ENCODE measurements around the gene KSR1.

The KSR1 gene

GRCh38 chr17:27539794-27540317 is 83.6 kb downstream of the KSR1 start:
- DNase-seq = no peak

- no peak for DNase-seq
Measured at GRCh38 chr17:27540318-27541101, 84.3 kb downstream of the KSR1 start.

GRCh38 chr17:27541301-27542023 is 85.2 kb downstream of the KSR1 start:
- no peak for DNase-seq

- no peak for DNase-seq
Measured at GRCh38 chr17:27542841-27543463, 86.7 kb downstream of the KSR1 start.

- no peak for DNase-seq
Measured at GRCh38 chr17:27543464-27543856, 87.2 kb downstream of the KSR1 start.

GRCh38 chr17:27543958-27544349 is 87.7 kb downstream of the KSR1 start:
- DNase-seq = no peak

GRCh38 chr17:27544350-27545131 is 88.3 kb downstream of the KSR1 start:
- DNase-seq = no peak

- peak; percentile 79 for DNase-seq
Measured at GRCh38 chr17:27545562-27546229, 89.4 kb downstream of the KSR1 start.

- DNase-seq = no peak
Measured at GRCh38 chr17:27546624-27547300, 90.5 kb downstream of the KSR1 start.

GRCh38 chr17:27547301-27547683 is 91.0 kb downstream of the KSR1 start:
- no peak for DNase-seq

GRCh38 chr17:27548369-27548768 is 92.1 kb downstream of the KSR1 start:
- DNase-seq = no peak

GRCh38 chr17:27549251-27549893 is 93.1 kb downstream of the KSR1 start:
- no peak for DNase-seq

GRCh38 chr17:27550291-27550930 is 94.2 kb downstream of the KSR1 start:
- no peak for DNase-seq

GRCh38 chr17:27550974-27551505 is 94.8 kb downstream of the KSR1 start:
- DNase-seq = no peak

- DNase-seq = no peak
Measured at GRCh38 chr17:27551701-27552248, 95.5 kb downstream of the KSR1 start.

GRCh38 chr17:27552276-27552732 is 96.1 kb downstream of the KSR1 start:
- no peak for DNase-seq

- DNase-seq = peak; percentile 26
Measured at GRCh38 chr17:27553019-27553511, 96.8 kb downstream of the KSR1 start.

- no peak for DNase-seq
Measured at GRCh38 chr17:27554152-27554551, 97.9 kb downstream of the KSR1 start.

- no peak for DNase-seq
Measured at GRCh38 chr17:27554911-27555310, 98.7 kb downstream of the KSR1 start.

GRCh38 chr17:27555339-27555738 is 99.1 kb downstream of the KSR1 start:
- no peak for DNase-seq
